HG03066 (cell line): ENCODE measurements around the gene DPYSL4.

Source experiments
- ATAC-seq: cut with Tn5 transposase; IDR thresholded peaks from one replicate; pipeline ENCODE4 v1.9.1; 2021; ENCODE audit warnings: low read depth; ENCODE audit not compliant: unreplicated experiment

DPYSL4 gene

DNA sequence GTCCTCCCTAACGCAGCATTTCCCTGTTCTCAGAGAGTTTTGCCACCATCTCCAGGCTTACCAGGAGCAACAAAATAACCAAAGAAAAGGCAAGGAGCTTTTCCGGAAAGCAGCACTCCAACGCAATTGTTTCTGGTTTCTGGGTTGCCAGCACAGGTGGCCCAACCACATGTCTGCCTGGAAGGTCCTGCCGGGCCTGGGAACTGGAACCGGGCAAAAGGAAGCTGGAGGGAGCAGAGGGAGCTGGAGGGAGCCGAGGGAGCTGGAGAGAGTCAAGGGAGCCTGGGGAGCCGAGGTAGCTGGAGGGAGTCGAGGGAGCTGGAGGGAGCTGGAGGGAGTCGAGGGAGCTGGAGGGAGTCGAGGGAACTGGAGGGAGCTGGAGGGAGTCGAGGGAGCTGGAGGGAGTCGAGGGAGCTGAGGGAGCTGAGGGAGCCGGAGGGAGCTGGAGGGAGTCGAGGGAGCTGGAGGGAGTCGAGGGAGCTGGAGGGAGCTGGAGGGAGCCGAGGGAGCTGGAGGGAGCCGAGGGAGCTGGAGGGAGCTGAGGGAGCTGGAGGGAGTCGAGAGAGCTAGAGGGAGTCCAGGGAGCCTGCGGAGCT, 66.4 kb downstream of the DPYSL4 start:
- no peak for ATAC-seq

DNA sequence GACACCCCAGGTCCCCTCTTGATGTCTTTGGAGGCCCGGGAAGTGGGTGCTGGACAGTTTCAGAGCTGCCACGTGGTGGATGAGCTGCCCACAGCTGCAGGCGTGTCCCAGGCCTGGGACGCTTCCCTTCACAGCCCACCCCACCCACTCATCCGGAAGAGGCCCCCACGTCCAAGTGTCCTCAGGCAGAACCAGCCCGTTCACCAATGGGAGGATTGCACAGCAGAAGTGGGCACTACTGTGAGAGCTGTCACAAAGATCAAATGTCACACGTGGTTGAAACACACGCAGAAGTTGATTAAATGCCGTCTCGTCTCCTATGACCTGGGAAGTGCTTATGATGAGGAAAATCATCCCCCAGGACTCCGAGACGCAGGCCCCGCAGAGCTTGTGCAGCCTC, 68.1 kb downstream of the DPYSL4 start:
- ATAC-seq = no peak
